Right lobe of liver (tissue), 4 donors: ENCODE results near the gene TMCO1.

Experiments
- POLR2A ChIP-seq: fragments of 450-650 bp; IDR thresholded peaks from one replicate; pipeline ENCODE4 v1.6.1; 2017; ENCODE audit warnings: antibody characterized with exemption, mild to moderate bottlenecking
- TF ChIP-seq, protein P1 (sequence below), 4 donors: fragments of 200-600 bp in 3 of 4; fragments of 450-650 bp in 1 of 4; IDR thresholded peaks; one replicate each; pipeline versions ENCODE4 v1.5.1 to v1.8.0; 2016 to 2022; ENCODE audit warnings: antibody characterized with exemption in 4 of 4, mild to moderate bottlenecking in 2 of 4
- donor health status: DM: no; HTN: no; CAD: no.
- donor health status: DM: no; HTN: no; CAD: no.
- donor health status: DM: no; HTN: yes; CAD: no.

GRCh38 chr1:165755393-165756010, 13.2 kb downstream of the TMCO1 start:
- TF ChIP-seq, protein P1, sequence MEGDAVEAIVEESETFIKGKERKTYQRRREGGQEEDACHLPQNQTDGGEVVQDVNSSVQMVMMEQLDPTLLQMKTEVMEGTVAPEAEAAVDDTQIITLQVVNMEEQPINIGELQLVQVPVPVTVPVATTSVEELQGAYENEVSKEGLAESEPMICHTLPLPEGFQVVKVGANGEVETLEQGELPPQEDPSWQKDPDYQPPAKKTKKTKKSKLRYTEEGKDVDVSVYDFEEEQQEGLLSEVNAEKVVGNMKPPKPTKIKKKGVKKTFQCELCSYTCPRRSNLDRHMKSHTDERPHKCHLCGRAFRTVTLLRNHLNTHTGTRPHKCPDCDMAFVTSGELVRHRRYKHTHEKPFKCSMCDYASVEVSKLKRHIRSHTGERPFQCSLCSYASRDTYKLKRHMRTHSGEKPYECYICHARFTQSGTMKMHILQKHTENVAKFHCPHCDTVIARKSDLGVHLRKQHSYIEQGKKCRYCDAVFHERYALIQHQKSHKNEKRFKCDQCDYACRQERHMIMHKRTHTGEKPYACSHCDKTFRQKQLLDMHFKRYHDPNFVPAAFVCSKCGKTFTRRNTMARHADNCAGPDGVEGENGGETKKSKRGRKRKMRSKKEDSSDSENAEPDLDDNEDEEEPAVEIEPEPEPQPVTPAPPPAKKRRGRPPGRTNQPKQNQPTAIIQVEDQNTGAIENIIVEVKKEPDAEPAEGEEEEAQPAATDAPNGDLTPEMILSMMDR (IDR thresholded peaks at IDR 0.05): no peak
- no peak for TF ChIP-seq POLR2A
